Lower lobe of right lung (tissue), 2 donors: ENCODE measurements around the gene AMZ1. TPM values are rescaled to one million over a fixed set of nuclear protein-coding genes. Genes with fewer than 3 reads are reported as not detected.

Experiments used
- ATAC-seq, 2 donors: fragments of 200-7000 bp; cut with Tn5 transposase; one replicate each; pipeline ENCODE4 v1.9.1; 2020 to 2022; ENCODE audit warnings: mild to moderate bottlenecking in 2 of 2, moderate library complexity in 2 of 2
- DNase-seq: peaks from one replicate; pipeline ENCODE4 v3.0.0-alpha.2; 2020
- H3K27ac ChIP-seq: fragments of 200-600 bp; one replicate; pipeline ENCODE4 v1.8.0; 2022
- H3K27me3 ChIP-seq: fragments of 200-600 bp; one replicate; pipeline ENCODE4 v1.8.0; 2022; ENCODE audit warnings: low read depth
- H3K36me3 ChIP-seq: fragments of 200-600 bp; one replicate; pipeline ENCODE4 v1.8.0; 2022; ENCODE audit warnings: mild to moderate bottlenecking
- H3K4me1 ChIP-seq: fragments of 200-600 bp; one replicate; pipeline ENCODE4 v1.8.0; 2022
- H3K4me3 ChIP-seq: fragments of 200-600 bp; one replicate; pipeline ENCODE4 v1.8.0; 2022; ENCODE audit warnings: mild to moderate bottlenecking
- H3K9me3 ChIP-seq: fragments of 200-600 bp; one replicate; pipeline ENCODE4 v1.8.0; 2022
- CTCF ChIP-seq: fragments of 200-600 bp; IDR thresholded peaks from one replicate; pipeline ENCODE4 v1.8.0; 2022; ENCODE audit warnings: antibody characterized with exemption, mild to moderate bottlenecking
- intact Hi-C: fragments of 100-400 bp; cut with DNase I; formaldehyde crosslinking; loops from one replicate; pipeline ENCODE4 v1.11.0; 2022
- total RNA-seq: library from RNA; stranded (reverse); fragmentation: NEBNext Ultra II Directional; extraction: Animal tissue kit (Norgen Biotek cat#: 25700); gene quantifications from one replicate; pipeline ENCODE4 v1.2.1, GENCODE V29; 2021
- donor health status: DM: no; HTN: yes; CAD: no; lungs with severe emphysema.

AMZ1 gene
- total RNA-seq, 1 donor from 2014 or later: 0.47 TPM

- no peaks in the 10 kb centered on the region for H3K9me3 ChIP-seq
- peaks cover 44% of the 10 kb centered on the region for H3K36me3 ChIP-seq
- no peak overlapping the region for H3K4me3 ChIP-seq
- ATAC-seq (no peak), DNase-seq (no peak)
- no peak overlapping the region for H3K27ac ChIP-seq
- intact Hi-C loops: no loop called here
- H3K4me1 ChIP-seq: peaks cover 10% of the 10 kb centered on the region
- no peak for TF ChIP-seq CTCF
- no peaks in the 10 kb centered on the region for H3K27me3 ChIP-seq
Observed at GRCh38 chr7:2649991-2650390, 38.0 kb upstream of the AMZ1 start.

- no peak for TF ChIP-seq CTCF
- Histone ChIP-seq H3K27ac (no peak overlapping the region), H3K27me3 (no peaks in the 10 kb centered on the region), H3K4me3 (no peak overlapping the region), H3K4me1 (peaks cover 5% of the 10 kb centered on the region), H3K36me3 (peaks cover 44% of the 10 kb centered on the region), H3K9me3 (no peaks in the 10 kb centered on the region)
- no peak for DNase-seq
- ATAC-seq: no peak
- intact Hi-C loops: no loop called here
Observed at GRCh38 chr7:2650451-2650850, 37.6 kb upstream of the AMZ1 start.

GRCh38 chr7:2651336-2651735 lies 36.7 kb upstream of the AMZ1 start:
- ATAC-seq: no peak
- no peak for DNase-seq
- H3K27ac ChIP-seq: no peak overlapping the region
- H3K36me3 ChIP-seq: peaks cover 47% of the 10 kb centered on the region
- no peak overlapping the region for H3K4me3 ChIP-seq
- TF ChIP-seq CTCF: no peak
- intact Hi-C loops: no loop called here
- no peaks in the 10 kb centered on the region for H3K27me3 ChIP-seq
- H3K4me1 ChIP-seq: no peaks in the 10 kb centered on the region
- no peaks in the 10 kb centered on the region for H3K9me3 ChIP-seq

GRCh38 chr7:2651847-2652735 lies 35.9 kb upstream of the AMZ1 start:
- intact Hi-C loops: no loop called here
- no peak for ATAC-seq
- no peaks in the 10 kb centered on the region for H3K9me3 ChIP-seq
- no peak for TF ChIP-seq CTCF
- DNase-seq: no peak
- no peaks in the 10 kb centered on the region for H3K4me1 ChIP-seq
- no peaks in the 10 kb centered on the region for H3K27me3 ChIP-seq
- no peak overlapping the region for H3K27ac ChIP-seq
- peaks cover 51% of the 10 kb centered on the region for H3K36me3 ChIP-seq
- no peak overlapping the region for H3K4me3 ChIP-seq

- intact Hi-C loops: no loop called here
- peaks cover 48% of the 10 kb centered on the region for H3K36me3 ChIP-seq
- no peaks in the 10 kb centered on the region for H3K4me1 ChIP-seq
- no peak for DNase-seq
- no peak overlapping the region for H3K27ac ChIP-seq
- no peak overlapping the region for H3K4me3 ChIP-seq
- no peaks in the 10 kb centered on the region for H3K9me3 ChIP-seq
- no peaks in the 10 kb centered on the region for H3K27me3 ChIP-seq
- no peak for ATAC-seq
- TF ChIP-seq CTCF: no peak
Observed at GRCh38 chr7:2652736-2653060, 35.3 kb upstream of the AMZ1 start.
